GM12878 (cell line): ENCODE data around the gene MTCH2. TPM values are rescaled to one million over a fixed set of nuclear protein-coding genes. Genes with fewer than 3 reads are reported as not detected.

Source experiments
- ASH2L ChIP-seq: fragments of 300-600, 200-600 bp; sonication (generic); IDR thresholded peaks from 2 replicates; pipeline ENCODE4 v1.6.1; 2017; ENCODE audit warnings: low read depth, mild to moderate bottlenecking, borderline replicate concordance
- ATF3 ChIP-seq: IDR thresholded peaks from 2 replicates; pipeline ENCODE4 v1.6.1; 2011; ENCODE audit warnings: low read depth, mild to moderate bottlenecking, low read length, moderate library complexity, borderline replicate concordance; ENCODE audit errors: extremely low read depth
- BMI1 ChIP-seq: fragments of 450-650 bp; IDR thresholded peaks from 2 replicates; pipeline ENCODE4 v1.6.1; 2016; ENCODE audit warnings: mild to moderate bottlenecking, moderate library complexity, borderline replicate concordance
- BRCA1 ChIP-seq: IDR thresholded peaks from 2 replicates; pipeline ENCODE4 v1.6.1; 2011; ENCODE audit warnings: low read depth, low read length, improper control_type of control experiment
- CHD2 ChIP-seq: IDR thresholded peaks from 2 replicates; pipeline ENCODE4 v1.6.1; 2011; ENCODE audit warnings: low read depth, low read length, improper control_type of control experiment, borderline replicate concordance
- CREM ChIP-seq: IDR thresholded peaks from 2 replicates; pipeline ENCODE4 v1.6.1; 2014; ENCODE audit warnings: antibody characterized with exemption, low read depth
- ETV6 ChIP-seq, 2 experiments: fragments of 450-650 bp in 1 of 2; IDR thresholded peaks in 1 of 2; conservative IDR thresholded peaks in 1 of 2; 2 replicates each; pipeline ENCODE4 v1.6.1; 2014; ENCODE audit warnings: antibody characterized with exemption in 1 of 2, borderline replicate concordance in 1 of 2, low read depth in 1 of 2, mild to moderate bottlenecking in 1 of 2, moderate library complexity in 1 of 2
- EZH2 ChIP-seq: IDR thresholded peaks from 2 replicates; pipeline ENCODE4 v1.6.1; 2012; ENCODE audit warnings: low read depth, mild to moderate bottlenecking, control low read depth, inconsistent platforms, low read length, borderline replicate concordance; ENCODE audit not compliant: control insufficient read depth
- GABPA ChIP-seq: IDR thresholded peaks from 2 replicates; pipeline ENCODE4 v1.6.1; 2014; ENCODE audit warnings: antibody characterized with exemption, low read depth, mild to moderate bottlenecking, inconsistent platforms
- HDAC6 ChIP-seq: fragments of 200-600 bp; sonication (generic); IDR thresholded peaks from one replicate; pipeline ENCODE4 v1.8.0; 2017; ENCODE audit warnings: antibody characterized with exemption; ENCODE audit not compliant: unreplicated experiment
- IKZF2 ChIP-seq, 2 experiments: fragments of 450-650 bp; IDR thresholded peaks; 2 replicates each; pipeline ENCODE4 v1.6.1; 2017; ENCODE audit warnings: mild to moderate bottlenecking in 2 of 2, moderate library complexity in 2 of 2
- KLF5 ChIP-seq: fragments of 450-650 bp; IDR thresholded peaks from 2 replicates; pipeline ENCODE4 v1.6.1; 2014; ENCODE audit warnings: mild to moderate bottlenecking; ENCODE audit not compliant: partially characterized antibody
- MYB ChIP-seq: fragments of 150-350 bp; IDR thresholded peaks from 2 replicates; pipeline ENCODE4 v1.6.1; 2014; ENCODE audit warnings: mild to moderate bottlenecking, low read depth, low read length, borderline replicate concordance
- NFXL1 ChIP-seq: fragments of 450-650 bp; IDR thresholded peaks from 2 replicates; pipeline ENCODE4 v1.6.1; 2017; ENCODE audit warnings: antibody characterized with exemption, mild to moderate bottlenecking, borderline replicate concordance
- NR2C2 ChIP-seq: IDR thresholded peaks from 2 replicates; pipeline ENCODE4 v1.6.1; 2011; ENCODE audit warnings: borderline replicate concordance, low read depth; ENCODE audit not compliant: control insufficient read depth, insufficient read length
- POLR2A ChIP-seq: IDR thresholded peaks from 2 replicates; pipeline ENCODE4 v1.6.1; 2011; ENCODE audit warnings: low read depth, mild to moderate bottlenecking, low read length
- RAD51 ChIP-seq: fragments of 450-650 bp; IDR thresholded peaks from 2 replicates; pipeline ENCODE4 v1.6.1; 2016; ENCODE audit warnings: moderate library complexity, mild to moderate bottlenecking, inconsistent platforms
- RELA ChIP-seq: fragments of 450-650 bp; IDR thresholded peaks from 2 replicates; pipeline ENCODE4 v1.8.0; 2014; ENCODE audit warnings: borderline replicate concordance; ENCODE audit not compliant: partially characterized antibody
- RELB ChIP-seq: fragments of 450-650 bp; IDR thresholded peaks from 2 replicates; pipeline ENCODE4 v1.6.1; 2017; ENCODE audit warnings: low read depth, mild to moderate bottlenecking, moderate library complexity
- SMC3 ChIP-seq: IDR thresholded peaks from 2 replicates; pipeline ENCODE4 v1.6.1; 2011; ENCODE audit warnings: low read length, improper control_type of control experiment, borderline replicate concordance
- TARDBP ChIP-seq: IDR thresholded peaks from 2 replicates; pipeline ENCODE4 v1.6.1; 2016; ENCODE audit warnings: borderline replicate concordance
- TCF3 ChIP-seq: IDR thresholded peaks from 2 replicates; pipeline ENCODE4 v1.6.1; 2012; ENCODE audit warnings: low read depth, mild to moderate bottlenecking, low read length, borderline replicate concordance; ENCODE audit not compliant: insufficient read depth
- YBX1 ChIP-seq: fragments of 450-650 bp; IDR thresholded peaks from 2 replicates; pipeline ENCODE4 v1.6.1; 2016; ENCODE audit warnings: antibody characterized with exemption
- ZBTB40 ChIP-seq: fragments of 450-650 bp; IDR thresholded peaks from 2 replicates; pipeline ENCODE4 v1.6.1; 2016; ENCODE audit warnings: mild to moderate bottlenecking, moderate library complexity, borderline replicate concordance
- ZSCAN29 ChIP-seq: fragments of 450-650 bp; IDR thresholded peaks from 2 replicates; pipeline ENCODE4 v1.6.1; 2017; ENCODE audit warnings: mild to moderate bottlenecking, moderate library complexity
- ZZZ3 ChIP-seq: IDR thresholded peaks from 2 replicates; pipeline ENCODE4 v1.6.1; 2011; ENCODE audit warnings: low read depth; ENCODE audit not compliant: control insufficient read depth, insufficient read length
- polyA plus RNA-seq, 11 experiments: library from polyadenylated mRNA; depleted of rRNA in 4 of 11; unstranded in 6 of 11; stranded (reverse) in 5 of 11; fragments of >200 nt; fragmentation: Nextera tagmentation in 4 of 11; fragmentation: Illumina TruSeq in 1 of 11; extraction: Ambion mirVana in 4 of 11; extraction: Trizol in 1 of 11; gene quantifications; 1 replicate in 1 of 11; 2 replicates in 10 of 11; pipeline versions ENCODE4 v1.2.1 to v1.2.3, GENCODE V29; 2011 to 2016; ENCODE audit warnings: inconsistent platforms in 2 of 11, missing spikeins in 2 of 11, low read depth in 1 of 11
- total RNA-seq, 4 experiments: library from RNA; depleted of rRNA in 3 of 4; stranded (reverse); fragments of >200 nt in 3 of 4; fragmentation: Illumina TruSeq in 1 of 4; extraction: Trizol in 1 of 4; gene quantifications; 2 replicates each; pipeline versions ENCODE4 v1.2.1 to v1.2.3, GENCODE V29; 2013 to 2021

MTCH2 gene
- total and polyA plus RNA-seq, 10 of the 15 experiments (the other 5 are each of a cell fraction or from before 2014, with no cell fraction given), result 72.4 to 341 (median 144) TPM

- TF ChIP-seq RAD51 (peak; percentile 76), CREM (no peak; the same call in 1 of the 2 replicates), TCF3 (0 out of 2 replicates have a peak, but pooled peaks have one; percentile 31), KLF5 (no peak), MYB (no peak), YBX1 (no peak), ZZZ3 (no peak), RELB (no peak), ZBTB40 (no peak), RELA (peak; percentile 60), ASH2L (0 out of 2 replicates have a peak, but pooled peaks have one; percentile 65), ETV6 (conservative IDR thresholded peaks at IDR 0.05 in 1 of 2, IDR thresholded peaks at IDR 0.05 in 1 of 2; ENCODE audit: borderline replicate concordance in 1 of 2, low read depth in 1 of 2) (no peak), ATF3 (peak; percentile 72; the same call in 1 of the 2 replicates), HDAC6 (no peak), TARDBP (no peak), IKZF2 (IDR thresholded peaks at IDR 0.05) (no peak), NR2C2 (no peak), ZSCAN29 (no peak), BRCA1 (no peak), NFXL1 (no peak), SMC3 (no peak), BMI1 (no peak), GABPA (no peak), POLR2A (peak; percentile 98), CHD2 (peak; percentile 84), EZH2 (no peak)
These were observed at the start of gene MTCH2 (continued) for GRCh38 chr11:47642099-47642855.
